ENCODE results near the gene PKDREJ. TPM values are rescaled to one million over a fixed set of nuclear protein-coding genes. Genes with fewer than 3 reads are reported as not detected.

PKDREJ gene
- total RNA-seq, 1 experiment from 2014 or later = 0.04 TPM

DNA sequence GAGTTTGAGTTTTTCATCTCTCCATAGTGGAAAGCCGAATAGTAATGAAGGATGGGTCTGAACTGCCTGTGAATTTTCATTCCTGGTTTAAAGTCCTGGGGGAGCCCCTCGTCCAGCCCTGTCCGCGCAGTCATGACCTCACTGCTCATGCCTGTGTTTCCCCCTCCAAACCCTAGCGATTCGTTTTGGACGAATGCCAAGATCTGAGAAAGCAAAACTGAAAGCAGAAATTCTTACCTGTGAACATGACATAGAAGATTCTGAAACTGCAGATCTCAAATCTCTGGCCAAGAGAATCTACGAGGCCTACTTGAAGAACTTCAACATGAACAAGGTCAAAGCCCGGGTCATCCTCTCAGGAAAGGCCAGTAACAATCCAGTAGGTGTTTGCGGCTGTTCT is 43.5 kb downstream of the PKDREJ start:
- no peak for TF ChIP-seq CTCF (conservative IDR thresholded peaks at IDR 0.05)
- no CpG with 5 or more reads among the region's 10 CpGs for WGBS (ENCODE audit: extremely low coverage, insufficient read length, low lambda C conversion rate)
- Histone ChIP-seq H3K9me3 (ENCODE audit: control insufficient read depth, low read depth, low read length) (no peaks in the 10 kb centered on the region), H3K79me1 (ENCODE audit: insufficient read depth, low read depth, low read length, poor library complexity, severe bottlenecking) (no peaks in the 10 kb centered on the region), H3K14ac (ENCODE audit: insufficient read depth, low read length) (no peak overlapping the region), H2BK15ac (ENCODE audit: low read depth, low read length) (no peak overlapping the region), H3K79me2 (ENCODE audit: insufficient read depth, low read length) (no peaks in the 10 kb centered on the region), H2BK12ac (ENCODE audit: insufficient read length, low read depth, low read length) (no peak overlapping the region), H3K27me3 (ENCODE audit: insufficient read depth, low read length) (no peaks in the 10 kb centered on the region), H2BK20ac (ENCODE audit: low read depth, low read length, poor library complexity, severe bottlenecking) (no peak overlapping the region), H4K8ac (replicated peaks; ENCODE audit: insufficient read length, low read depth, low read length) (no peak overlapping the region), H4K91ac (ENCODE audit: insufficient read length, low read depth, low read length) (no peak overlapping the region), H2AFZ (ENCODE audit: low read length) (no peak overlapping the region), H3T11ph (ENCODE audit: low read length) (no peak overlapping the region), H3K23ac (ENCODE audit: insufficient read length, low read depth, low read length) (no peak overlapping the region), H3K18ac (ENCODE audit: insufficient read length, low read depth, low read length) (no peak overlapping the region), H3K56ac (ENCODE audit: insufficient read length, low read depth, low read length) (no peak overlapping the region), H3K27ac (ENCODE audit: insufficient read length, low read depth, low read length) (no peak overlapping the region), H3K23me2 (ENCODE audit: insufficient read length, low read depth, low read length, poor library complexity, severe bottlenecking) (no peaks in the 10 kb centered on the region), H4K20me1 (ENCODE audit: control insufficient read depth, insufficient read depth, insufficient read length) (no peaks in the 10 kb centered on the region), H3K9ac (ENCODE audit: extremely low read depth, insufficient read length, low read length) (no peak overlapping the region), H2BK5ac (ENCODE audit: insufficient read length, low read length) (no peak overlapping the region), H2BK120ac (ENCODE audit: low read depth, low read length, poor library complexity, severe bottlenecking) (no peak overlapping the region), H3K4me2 (ENCODE audit: insufficient read depth, insufficient read length, low read length) (no peak overlapping the region), H3K4me1 (ENCODE audit: insufficient read depth, low read length) (no peaks in the 10 kb centered on the region), H3K4ac (ENCODE audit: low read depth, low read length) (no peak overlapping the region), H4K5ac (ENCODE audit: insufficient read length, low read depth, low read length) (no peak overlapping the region), H2AK5ac (ENCODE audit: insufficient read length, low read length) (no peak overlapping the region)
- H3K4me1 Mint-ChIP-seq = peaks cover 3 to 9% of the 10 kb centered on the region in 2 experiments
- no peaks in the 10 kb centered on the region for H3K27me3 Mint-ChIP-seq (ENCODE audit: low read depth)
- no peak overlapping the region for H3K27ac Mint-ChIP-seq
- H3K4me3 Mint-ChIP-seq = no peak overlapping the region
- no peak for DNase-seq
- no peaks in the 10 kb centered on the region for H3K9me3 Mint-ChIP-seq
- H3K36me3 Mint-ChIP-seq (ENCODE audit: insufficient read depth in 1 of 3, low read depth in 3 of 3) = peaks cover 0 to 23% (median under 1%) of the 10 kb centered on the region in 3 experiments; a peak in 2 of 7 replicates

All from H9 (cell line).